Measurements from ENCODE around the gene OSBPL6.

GRCh38 chr2:178392215-178392614, 197.9 kb downstream of the OSBPL6 start:
- TF ChIP-seq CTCF (IDR thresholded peaks at IDR 0.05 in 4 of 5, conservative IDR thresholded peaks at IDR 0.05 in 1 of 5) (no peak), POLR2A (IDR thresholded peaks at IDR 0.05) (no peak)

Data from gastrocnemius medialis (tissue), 4 donors.